ENCODE measurements around the gene MUTYH. TPM values are rescaled to one million over a fixed set of nuclear protein-coding genes. Genes with fewer than 3 reads are reported as not detected.
"Not testable (repeated sequence)": the region's sequence is repeated elsewhere in the genome, so short reads cannot be mapped to it uniquely, and the experiment has no call there.

MUTYH gene
- total RNA-seq, 1 donor from 2014 or later: 54.8 TPM

DNA sequence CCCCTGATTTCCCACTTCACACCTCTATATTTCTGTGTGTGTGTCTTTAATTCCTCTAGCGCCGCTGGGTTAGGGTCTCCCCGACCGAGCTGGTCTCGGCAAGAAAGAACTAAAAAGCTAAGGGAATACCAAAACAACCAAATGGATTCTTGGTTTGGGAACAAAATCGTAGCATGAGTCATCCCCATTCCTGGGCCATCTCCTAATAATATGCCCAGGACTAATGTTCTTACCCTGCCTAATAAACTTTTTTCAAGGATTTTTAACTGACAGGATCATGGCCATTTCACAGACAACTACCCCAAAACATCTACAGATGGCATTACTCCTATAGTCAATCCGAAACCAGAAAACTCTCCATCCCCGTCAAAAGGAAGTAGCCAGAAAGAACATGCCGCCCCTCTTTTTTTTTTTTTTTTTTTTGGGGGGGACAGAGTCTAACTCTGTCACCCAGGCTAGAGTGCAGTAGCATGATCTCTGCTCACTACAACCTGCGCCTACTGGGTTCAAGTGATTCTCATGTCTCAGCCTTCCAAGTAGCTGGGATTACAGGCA lies 17.7 kb downstream of the MUTYH start:
- intact Hi-C loops (cut with micrococcal nuclease): no loop called here

DNA sequence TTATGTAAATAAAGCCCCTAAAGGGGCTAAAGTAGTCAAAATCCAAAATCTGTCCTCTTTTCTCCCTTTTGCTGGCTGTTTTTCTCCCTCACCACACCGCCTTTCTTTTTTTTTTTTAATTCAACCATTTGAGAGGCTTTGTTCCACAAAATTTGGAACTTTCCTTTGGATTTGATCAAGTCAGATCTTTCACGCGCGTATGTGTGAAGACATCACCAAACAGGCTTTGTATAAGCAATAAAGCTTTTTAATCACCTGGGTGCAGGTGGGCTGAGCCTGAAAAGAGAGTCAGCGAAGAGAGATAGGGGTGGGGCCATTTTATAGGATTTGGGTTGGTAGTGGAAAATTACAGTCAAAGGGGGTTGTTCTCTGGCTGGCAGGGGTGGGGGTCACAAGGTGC lies 18.8 kb downstream of the MUTYH start:
- intact Hi-C loops (cut with micrococcal nuclease): no loop called here

DNA sequence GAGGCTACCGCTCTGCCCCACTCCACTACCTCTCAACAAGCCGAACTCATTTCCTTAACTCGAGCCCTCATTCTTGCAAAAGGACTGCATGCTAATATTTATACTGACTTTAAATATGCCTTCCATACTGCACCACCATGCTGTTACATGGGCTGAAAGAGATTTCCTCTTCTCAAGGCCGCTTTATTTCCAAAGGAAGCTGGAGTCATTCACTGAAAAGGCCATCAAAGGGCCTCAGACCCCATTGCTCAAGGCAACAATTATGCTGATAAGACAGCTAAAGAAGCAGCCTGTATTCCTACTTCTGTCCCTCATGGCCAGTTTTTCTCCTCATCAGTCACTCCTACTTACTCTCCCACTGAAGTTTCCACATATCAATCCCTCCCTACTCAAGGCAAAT lies 20.5 kb downstream of the MUTYH start:
- intact Hi-C loops (cut with micrococcal nuclease): no loop called here

DNA sequence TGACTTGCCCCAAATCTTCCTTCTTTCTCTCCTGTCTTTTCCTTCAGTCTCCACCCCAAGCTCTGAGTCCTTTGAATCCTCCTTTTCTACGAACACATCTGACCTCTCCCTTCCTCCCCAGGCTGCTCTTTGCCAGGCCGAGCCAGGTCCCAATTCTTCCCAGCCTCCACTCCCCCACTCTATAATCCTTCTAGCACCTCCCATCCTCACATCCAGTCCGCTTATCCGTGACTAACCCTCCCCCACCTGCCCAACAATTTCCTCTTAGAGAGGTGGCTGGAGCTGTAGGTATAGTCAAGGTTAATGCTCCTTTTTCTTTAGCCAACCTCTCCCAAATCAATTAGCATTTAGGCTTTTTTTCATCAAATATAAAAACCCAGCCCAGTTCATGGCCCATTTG lies 23.1 kb downstream of the MUTYH start:
- intact Hi-C loops (cut with micrococcal nuclease): no loop called here

DNA sequence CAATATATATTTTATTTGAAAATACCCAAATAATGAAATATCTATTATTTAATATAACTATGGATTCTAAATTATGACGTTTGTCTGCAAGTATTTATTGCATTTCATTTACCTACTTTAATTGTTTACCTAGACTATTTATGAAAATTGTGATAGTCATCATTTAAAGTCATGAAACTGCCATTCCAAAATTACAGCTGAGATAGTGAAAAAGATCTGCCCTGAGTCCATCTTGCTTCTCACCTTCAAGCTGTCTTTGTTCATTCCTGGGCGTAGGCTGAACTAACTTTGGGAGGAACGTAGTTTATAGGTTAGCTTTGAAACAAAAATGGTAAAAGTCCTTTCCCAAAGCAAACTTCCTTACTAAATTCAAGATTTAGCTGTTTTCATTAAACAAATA lies 26.0 kb downstream of the MUTYH start:
- intact Hi-C loops (cut with micrococcal nuclease): no loop called here

DNA sequence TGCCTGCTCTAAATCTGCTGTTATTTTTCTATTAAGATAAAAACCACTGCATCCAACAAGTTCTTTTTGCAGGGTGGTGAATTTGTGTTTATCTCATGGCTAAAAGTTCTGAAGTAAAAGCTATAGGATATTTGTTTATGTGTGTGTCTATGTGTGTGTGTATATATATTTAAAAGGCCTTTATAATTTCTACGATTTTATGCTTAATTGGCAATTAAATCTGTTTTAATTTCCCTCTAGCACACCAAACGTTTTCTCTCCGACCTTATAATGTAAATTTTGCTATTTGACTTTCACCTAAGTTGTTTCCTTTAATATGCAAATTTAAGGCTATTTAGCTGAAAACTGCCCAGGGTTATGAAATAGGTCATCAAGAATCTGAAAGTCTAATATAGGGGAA lies 33.3 kb downstream of the MUTYH start:
- intact Hi-C loops (cut with micrococcal nuclease): loop anchor here (1.0 kb wide), 1 partner anchor 19 kb away; the partner anchor contains the start of gene HPDL

DNA sequence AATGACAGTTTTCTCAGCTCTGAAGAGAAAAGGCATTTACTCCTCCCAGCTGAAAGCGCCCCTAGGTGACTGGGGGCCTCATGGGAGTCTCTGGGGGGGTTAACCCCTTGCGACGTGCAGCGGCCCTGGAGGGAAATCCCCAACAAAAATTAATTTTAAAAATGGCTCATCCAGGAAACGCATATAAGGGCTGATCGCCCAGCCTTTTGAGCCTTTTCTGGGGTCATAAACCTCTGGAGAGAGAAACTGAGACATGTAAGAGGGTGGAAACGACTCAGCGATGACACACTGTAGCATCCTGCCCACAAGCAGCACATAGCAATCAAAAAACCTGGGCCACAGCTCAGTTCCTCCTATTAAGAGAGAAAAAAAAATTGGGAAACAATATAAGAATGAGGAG lies 33.9 kb downstream of the MUTYH start:
- intact Hi-C loops (cut with micrococcal nuclease): loop anchor here (1.0 kb wide), 1 partner anchor 20 kb away; the partner anchor contains the start of gene HPDL

DNA sequence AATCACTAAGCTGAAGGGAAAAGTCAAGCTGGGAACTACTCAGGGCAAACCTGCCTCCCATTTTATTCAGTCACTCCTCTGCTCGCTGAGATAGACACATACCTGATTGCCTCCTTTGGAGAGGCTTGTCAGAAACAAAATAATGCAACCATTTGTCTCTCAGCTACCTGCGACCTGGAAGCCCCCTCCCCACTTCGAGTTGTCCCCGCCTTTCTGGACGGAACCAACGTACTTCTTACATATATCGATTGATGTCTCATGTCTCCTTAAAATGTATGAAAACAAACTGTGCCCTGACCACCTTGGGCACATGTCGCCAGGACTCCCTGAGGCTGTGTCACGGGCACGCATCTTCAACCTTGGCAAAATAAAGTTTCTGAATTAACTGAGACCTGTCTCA lies 35.0 kb downstream of the MUTYH start:
- intact Hi-C loops (cut with micrococcal nuclease): no loop called here

DNA sequence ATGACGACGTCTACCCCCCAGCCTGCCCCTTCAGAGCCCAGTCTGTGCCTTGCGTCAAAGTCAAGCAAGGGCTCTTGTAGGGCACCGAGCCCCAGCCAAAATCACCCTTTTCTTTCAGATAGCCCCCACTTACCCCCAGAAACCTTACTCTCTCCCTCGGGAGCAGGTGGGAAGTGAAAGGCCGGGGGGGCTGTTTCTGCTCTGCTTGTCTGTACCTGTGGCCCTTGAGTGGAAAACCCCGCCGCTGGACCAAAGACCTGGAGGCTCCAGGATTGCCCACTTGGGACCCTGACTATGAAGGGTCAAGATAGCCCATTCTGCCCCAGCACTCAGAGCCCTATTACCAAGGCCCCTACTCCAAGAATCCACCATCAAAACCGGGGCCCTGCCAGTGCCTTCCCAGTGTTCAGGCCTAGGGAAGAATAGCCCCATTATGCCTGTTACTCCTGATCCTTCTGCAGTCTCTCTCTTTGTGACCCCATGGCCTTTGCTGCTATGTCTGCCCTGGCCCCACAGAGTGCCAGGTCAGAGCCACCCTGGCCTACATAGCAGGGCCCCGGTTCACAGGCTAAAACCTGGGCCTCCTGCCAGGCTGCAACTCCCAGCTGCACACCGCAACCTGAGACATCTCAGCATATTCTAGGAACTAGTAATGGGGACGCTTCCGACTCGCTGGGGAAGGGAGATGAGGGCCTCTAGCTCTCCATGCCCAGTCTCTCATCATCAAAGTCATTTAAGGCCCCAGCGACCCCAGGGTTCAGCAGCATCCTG lies 35.7 kb downstream of the MUTYH start:
- intact Hi-C loops (cut with micrococcal nuclease): loop anchor here (1.0 to 5.0 kb wide), 7 partner anchors 36 to 672 kb away; partner anchors contain the start of genes ARMH1, EIF2B3, MUTYH and TMEM53

DNA sequence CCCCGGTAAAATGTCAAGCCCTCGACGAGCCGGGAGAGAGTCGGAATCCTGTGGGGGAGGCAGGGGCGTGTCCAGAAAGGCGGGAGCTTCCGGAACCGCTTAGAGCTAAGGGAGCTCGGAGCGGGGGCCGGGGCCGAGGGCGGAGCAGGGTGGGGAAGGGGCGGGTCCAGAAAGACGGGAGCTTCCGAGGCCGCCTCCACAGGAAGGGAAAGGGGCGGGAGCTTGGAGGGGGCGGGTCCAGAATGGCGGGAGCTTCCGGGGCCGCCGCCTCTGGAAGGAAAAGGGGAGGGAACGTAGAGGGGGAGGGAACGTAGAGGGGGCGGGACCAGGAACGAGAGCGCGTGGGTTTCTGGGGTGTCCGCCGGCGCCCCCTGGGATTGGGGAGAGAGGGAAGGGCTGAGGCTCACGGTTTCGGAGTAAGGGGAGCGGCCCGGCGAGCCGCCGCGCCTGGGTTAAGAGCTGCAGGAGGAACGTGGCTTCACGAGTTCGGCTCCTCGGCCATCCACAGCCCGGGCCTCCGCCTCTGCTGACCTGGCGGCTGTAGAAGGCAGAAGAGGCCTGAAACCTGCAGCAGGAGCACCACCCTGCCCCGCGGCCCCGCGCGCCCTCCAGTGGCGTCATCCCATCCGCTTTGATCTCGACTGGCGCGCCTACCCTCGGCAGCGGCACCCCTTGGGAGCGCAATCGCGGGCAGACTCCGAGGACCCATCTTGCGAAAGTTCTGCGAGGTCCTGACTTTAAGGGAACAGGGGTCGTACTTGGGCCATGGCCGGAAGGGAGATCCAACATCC lies 36.5 kb downstream of the MUTYH start:
- intact Hi-C loops (cut with micrococcal nuclease): loop anchor here (1.0 to 5.0 kb wide), 16 partner anchors 37 to 943 kb away; partner anchors contain the start of genes AKR1A1, ARMH1, CCDC163 and EIF2B3

DNA sequence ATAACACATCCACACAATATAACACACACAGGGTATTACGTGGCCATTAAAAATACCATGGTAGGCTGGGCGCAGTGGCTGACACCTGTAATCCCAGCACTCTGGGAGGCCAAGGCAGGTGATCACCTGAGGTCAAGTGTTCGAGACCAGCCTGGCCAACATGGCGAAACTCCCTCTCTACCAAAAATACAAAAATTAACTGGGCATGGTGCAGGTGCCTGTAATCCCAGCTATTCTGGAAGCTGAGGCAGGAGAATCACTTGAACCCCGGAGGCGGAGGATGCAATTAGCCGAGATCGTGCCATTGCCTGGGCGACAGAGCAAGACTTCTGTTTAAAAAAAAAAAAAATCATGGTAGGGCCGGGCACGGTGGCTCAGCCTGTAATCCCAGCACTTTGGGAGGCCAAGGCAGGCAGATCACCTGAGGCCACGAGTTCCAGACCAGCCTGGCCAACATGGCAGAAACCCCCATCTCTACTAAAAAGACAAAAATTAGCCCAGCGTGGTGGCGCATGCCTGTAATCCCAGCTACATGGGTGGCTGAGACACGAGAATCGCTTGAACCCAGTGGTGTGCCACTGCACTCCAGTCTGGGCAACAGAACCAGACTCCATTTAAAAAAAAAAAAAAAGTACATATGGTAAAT lies 37.6 kb downstream of the MUTYH start:
- intact Hi-C loops (cut with micrococcal nuclease): loop anchor here (1.0 to 5.0 kb wide), 10 partner anchors 96 to 944 kb away; partner anchors contain the start of genes AKR1A1, CCDC163, GPBP1L1 and KIF2C

DNA sequence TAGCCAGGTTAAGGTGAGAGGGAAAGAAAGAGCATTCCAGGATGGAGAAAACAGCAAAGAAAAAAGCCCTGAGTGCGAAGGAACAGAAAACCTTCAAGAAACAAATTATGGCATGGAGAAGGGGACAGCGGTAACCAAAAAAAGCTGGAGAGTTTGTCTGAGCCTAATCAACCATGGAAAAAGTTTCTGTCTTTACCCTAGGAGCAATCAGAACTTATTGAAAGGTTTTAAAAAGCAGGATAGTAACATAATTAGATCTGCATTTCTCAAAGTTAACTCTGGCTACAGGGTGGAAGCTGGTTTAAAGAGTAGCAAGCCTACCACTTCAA lies 39.6 kb downstream of the MUTYH start:
- intact Hi-C loops (cut with micrococcal nuclease): loop anchor here (1.0 to 5.0 kb wide), 5 partner anchors 282 to 668 kb away; partner anchors contain the start of gene EIF2B3

DNA sequence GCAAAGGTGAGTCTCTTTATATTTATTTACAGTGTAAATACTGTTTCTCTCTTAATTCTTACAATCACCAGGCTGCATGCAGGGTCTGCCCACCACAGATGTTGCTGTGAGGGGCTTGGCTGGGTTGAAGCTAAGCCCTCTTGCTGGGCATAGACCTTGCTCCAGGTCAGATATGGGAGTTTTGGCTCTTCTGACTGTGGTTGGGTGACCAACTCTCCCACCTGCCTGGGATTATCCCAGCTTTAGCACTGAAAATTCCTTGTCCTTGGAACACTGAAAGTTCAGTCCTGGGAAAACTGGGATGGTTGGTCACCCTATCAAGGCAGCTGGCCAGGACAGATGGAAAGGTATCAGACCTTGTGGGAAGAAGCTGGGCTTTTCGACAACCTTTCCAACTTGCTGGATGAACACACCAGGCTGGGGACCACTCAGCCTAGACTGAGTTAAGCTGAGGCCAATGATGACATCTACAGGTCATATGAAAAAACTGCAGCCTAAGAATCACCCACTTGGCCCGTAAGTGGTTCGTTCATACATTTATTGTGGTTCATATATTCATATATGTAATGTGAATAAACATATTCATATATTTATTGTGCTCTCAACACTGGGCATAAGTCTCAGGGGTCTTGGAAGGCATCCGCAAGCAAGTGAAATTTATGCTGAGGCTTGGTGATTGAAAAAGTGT lies 40.1 kb downstream of the MUTYH start:
- intact Hi-C loops (cut with micrococcal nuclease): loop anchor here (1.0 to 5.0 kb wide), 5 partner anchors 282 to 668 kb away; partner anchors contain the start of gene EIF2B3

DNA sequence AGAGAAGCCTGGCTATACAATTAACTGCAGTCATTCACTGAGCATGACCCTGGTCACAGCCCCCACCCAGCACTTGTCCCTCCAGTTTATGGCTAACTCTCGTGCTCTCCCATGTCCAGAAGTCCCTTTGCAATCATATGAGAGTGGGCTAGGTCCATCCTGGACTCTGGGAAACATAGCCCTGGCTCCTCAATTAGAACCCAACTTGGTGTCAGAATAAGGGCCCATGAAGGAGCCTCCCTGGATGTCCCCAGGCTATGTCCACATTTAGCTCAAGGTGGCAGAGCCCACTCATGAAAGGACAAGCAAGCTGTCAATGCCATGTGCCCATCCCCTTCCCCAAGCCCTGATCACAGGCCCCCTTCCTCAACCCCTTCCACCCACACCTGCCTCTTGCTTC lies 40.9 kb downstream of the MUTYH start:
- intact Hi-C loops (cut with micrococcal nuclease): no loop called here

DNA sequence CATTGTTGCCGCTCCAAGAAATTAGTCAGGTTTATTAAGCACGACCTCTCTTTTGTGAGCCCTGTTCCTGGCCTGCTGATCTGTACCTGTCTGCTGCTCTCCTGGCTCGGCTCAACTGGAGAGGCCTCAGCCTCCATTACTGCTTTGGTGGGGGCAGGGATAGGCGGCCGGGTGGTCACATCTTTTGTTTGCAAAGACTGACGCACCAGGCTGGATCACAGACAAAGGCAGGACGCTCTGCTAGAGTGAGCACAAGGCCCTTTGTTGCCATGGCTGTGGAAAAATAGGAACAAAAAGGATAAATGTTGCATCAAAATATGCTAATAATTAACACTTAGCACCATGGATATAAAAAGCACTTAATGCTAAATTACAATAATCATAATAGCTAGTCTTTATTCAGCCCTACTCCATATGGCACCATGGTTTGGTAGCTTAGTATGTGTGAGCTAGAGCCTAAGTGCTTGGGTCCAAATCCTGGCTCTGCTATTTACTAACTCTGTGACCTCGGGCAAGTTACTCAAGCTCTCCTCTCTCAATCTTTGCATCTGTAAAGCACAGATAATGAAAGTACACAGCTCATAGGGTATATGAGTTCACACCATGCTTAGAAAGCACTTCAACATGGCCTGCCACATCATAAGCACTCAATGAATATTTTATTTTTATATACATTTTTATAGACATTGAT lies 42.4 kb downstream of the MUTYH start:
- intact Hi-C loops (cut with micrococcal nuclease): no loop called here

DNA sequence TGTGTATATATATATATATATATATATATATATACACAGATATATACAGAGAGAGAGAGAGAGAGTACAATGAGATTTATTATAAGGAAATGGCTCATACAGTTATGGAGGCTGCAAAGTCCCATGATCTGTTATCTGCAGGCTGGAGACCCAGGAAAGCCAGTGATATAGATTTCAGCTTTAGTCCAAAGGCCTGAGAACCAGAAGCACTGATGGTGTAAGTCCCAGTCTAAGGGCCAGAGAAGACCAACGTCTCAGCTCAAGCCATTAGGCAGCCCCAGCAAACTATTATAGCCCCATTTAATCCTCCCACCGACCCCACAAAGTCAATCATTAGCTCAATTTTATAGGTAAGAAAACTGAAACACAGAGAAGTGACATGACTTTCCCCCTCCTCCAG lies 48.5 kb downstream of the MUTYH start:
- intact Hi-C loops (cut with micrococcal nuclease): no loop called here

DNA sequence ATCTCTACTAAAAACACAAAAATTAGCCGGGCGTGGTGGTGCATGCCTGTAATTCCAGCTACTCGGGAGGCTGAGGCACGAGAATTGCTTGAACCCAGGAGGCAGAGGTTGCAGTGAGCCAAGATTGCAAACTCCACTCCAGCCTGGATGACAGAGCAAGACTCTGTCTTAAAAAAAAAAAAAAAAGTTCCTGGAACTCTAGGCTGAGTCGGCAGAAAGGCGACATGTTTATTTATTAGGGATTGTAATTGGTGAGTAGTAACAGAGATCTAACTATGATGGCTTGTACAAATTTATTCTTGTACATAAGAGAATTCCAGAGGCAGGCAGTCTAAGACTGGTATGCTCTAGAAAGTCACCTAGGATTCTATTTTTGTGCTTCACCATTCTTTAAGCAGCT lies 49.2 kb downstream of the MUTYH start:
- intact Hi-C loops (cut with micrococcal nuclease): not testable (repeated sequence)

DNA sequence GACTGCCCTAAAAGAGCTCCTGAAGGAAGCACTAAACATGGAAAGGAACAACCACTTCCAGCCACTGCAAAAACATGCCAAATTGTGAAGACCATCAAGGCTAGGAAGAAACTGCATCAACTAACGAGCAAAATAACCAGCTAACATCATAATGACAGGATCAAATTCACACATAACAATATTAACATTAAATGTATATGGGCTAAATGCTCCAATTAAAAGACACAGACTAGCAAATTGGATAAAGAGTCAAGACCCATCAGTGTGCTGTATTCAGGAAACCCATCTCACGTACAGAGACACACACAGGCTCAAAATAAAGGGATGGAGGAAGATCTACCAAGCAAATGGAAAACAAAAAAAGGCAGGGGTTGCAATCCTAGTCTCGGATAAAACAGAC lies 53.7 kb downstream of the MUTYH start:
- intact Hi-C loops (cut with micrococcal nuclease): not testable (repeated sequence)

DNA sequence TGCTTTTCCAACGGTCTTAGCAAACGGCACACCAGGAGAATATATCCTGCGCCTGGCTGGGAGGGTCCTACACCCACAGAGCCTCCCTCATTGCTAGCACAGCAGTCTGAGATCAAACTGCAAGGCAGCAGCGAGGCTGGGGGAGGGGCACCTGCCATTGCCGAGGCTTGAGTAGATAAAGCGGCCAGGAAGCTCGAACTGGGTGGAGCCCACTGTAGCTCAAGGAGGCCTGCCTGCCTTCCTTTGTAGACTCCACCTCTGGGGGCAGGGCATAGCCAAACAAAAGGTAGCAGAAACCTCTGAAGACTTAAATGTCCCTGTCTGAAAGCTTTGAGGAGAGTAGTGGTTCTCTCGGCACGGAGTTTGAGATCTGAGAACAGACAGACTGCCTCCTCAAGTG lies 55.4 kb downstream of the MUTYH start:
- intact Hi-C loops (cut with micrococcal nuclease): not testable (repeated sequence)

DNA sequence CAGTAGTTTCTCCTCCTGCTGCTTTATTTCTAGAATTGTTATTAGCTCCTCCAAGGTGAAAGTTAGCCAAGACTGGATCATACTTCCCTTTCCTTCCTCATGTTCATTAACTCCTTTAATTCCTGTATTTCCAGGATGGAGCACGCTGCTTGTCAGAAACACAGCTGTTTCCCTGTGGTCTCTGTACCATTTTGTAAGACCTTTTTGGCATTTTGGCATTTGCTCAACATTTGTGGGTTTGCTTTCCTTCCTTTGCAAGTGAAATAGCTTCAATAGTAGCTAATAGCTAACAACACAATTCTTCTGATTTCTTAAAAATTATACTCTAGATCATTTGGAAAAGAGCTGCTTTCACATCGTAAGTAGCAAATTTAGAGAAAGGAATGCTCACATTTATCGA lies 57.9 kb downstream of the MUTYH start:
- intact Hi-C loops (cut with micrococcal nuclease): no loop called here

Measured in T-helper 1 cell treated with Interleukin-12 subunit alpha and Interleukin-12 subunit beta and Interleukin-4 antibody, amounts not matched to agents 30 ng/mL and 1 ng/mL, for 36 hours (primary cell).